Activated CD4-positive, alpha-beta T cell treated with anti-CD3 and anti-CD28 coated beads, Interleukin-2, amount 50 U/mL, for 4 hours (primary cell): ENCODE measurements around the gene MLLT1.
"Not testable (repeated sequence)": the region's sequence is repeated elsewhere in the genome, so short reads cannot be mapped to it uniquely, and the experiment has no call there.

Experiments used
- DNase-seq, 2 experiments: peaks; one replicate each; pipeline ENCODE4 v3.0.0-alpha.2; 2020

Gene MLLT1, protein sequence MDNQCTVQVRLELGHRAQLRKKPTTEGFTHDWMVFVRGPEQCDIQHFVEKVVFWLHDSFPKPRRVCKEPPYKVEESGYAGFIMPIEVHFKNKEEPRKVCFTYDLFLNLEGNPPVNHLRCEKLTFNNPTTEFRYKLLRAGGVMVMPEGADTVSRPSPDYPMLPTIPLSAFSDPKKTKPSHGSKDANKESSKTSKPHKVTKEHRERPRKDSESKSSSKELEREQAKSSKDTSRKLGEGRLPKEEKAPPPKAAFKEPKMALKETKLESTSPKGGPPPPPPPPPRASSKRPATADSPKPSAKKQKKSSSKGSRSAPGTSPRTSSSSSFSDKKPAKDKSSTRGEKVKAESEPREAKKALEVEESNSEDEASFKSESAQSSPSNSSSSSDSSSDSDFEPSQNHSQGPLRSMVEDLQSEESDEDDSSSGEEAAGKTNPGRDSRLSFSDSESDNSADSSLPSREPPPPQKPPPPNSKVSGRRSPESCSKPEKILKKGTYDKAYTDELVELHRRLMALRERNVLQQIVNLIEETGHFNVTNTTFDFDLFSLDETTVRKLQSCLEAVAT

DNA sequence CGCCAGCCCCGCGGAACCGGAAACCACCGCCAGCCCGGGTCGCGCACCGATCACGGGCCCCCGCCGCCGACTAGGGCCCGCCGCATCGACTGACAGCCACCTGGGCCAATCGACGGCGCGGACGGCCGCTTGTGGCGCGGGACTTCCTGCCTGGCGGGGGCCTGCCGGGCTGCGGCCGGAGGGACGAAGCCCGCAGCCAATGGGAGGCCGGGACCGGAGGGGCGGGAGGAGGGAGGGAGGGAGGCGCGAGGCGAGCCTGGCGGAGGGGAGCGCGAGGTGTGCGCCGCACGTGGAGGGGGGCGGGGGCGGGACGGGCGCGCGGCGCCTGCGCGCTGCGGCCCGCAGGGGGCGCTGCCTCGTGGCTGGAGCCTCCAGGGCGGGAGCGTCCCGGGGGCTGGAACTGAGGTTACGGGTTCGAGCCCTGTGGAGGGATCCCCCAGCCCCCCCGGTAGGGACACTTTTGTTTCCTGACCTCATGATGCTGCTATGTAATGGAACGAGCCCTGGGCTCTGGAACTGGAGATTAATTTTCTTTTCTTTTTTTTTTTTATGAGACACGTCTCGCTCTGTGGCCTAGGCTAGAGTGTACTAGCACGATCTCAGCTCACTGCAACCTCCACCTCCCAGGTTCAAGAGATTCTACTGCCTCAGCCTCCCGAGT is at the start of gene MLLT1:
Gene MLLT1 (minus strand): TSS at position 45 of the 661 bp plus-strand sequence. CDS start 191 bp downstream, outside the sequence.
- peak; percentile 94 for DNase-seq

DNA sequence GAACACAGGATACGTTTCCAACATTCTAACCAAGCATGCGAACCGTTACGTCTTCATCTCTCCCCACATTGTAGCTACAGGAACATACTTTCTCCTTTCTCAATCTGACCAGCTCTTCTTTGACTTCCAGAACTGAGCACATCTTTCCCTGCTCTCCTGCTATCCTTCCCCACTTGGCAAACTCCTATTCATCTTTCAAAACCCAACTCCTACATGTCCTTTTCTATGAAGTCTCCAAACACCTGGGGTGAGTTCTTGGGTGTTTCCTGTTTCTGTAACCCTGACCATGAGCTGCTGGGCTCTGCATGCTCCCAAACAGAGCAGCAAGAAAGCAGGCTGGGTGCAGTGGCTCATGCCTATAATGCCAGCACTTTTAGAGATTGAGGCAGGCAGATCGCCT is 47.0 kb upstream of the MLLT1 start:
- no peak for DNase-seq

GRCh38 chr19:6325614-6326013 is 45.8 kb upstream of the MLLT1 start:
- DNase-seq = no peak

- no peak for DNase-seq
Measured at GRCh38 chr19:6324757-6325156, 45.0 kb upstream of the MLLT1 start.

GRCh38 chr19:6322284-6322683 is 42.5 kb upstream of the MLLT1 start:
- DNase-seq = no peak

DNA sequence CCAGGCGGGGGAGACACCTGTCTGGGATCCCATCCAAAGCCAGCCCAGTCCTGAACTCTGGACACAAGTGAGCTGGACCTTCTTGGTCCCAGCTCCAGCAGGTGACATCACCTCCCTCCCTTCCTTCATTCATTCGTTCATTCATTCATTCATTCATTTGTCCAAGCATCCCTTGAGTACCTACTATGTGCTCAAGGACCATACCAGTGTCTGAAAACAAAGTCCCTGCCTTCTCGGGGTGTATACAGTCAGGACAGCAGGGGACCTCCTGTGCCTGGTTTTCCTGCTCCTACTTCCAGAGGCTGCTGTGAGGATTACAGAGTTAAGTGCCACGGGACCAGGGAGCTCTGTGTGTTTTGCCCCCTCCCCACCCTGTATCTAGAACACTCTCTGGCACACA is 39.6 kb upstream of the MLLT1 start:
- DNase-seq = no peak

DNA sequence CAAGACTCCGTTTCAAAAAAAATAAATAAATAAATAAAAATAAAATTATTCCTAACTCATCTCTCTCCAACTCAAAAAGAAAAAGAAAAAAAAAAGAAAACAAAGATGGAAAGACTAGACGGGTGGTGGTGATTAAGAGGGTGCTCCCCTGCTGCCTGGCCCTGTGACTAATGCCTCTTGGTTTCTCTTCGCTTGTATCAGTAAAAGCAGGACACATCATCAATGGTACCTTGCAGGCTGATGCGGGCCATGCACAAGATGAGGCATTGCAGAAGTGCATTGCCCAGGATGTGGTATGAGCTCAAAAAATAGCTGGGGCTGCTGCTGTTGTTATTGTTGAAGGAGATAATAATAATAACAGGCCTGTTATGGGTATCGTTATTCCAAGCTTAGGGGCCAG is 39.0 kb upstream of the MLLT1 start:
- no peak for DNase-seq

GRCh38 chr19:6315646-6316045 is 35.9 kb upstream of the MLLT1 start:
- not testable (repeated sequence) for DNase-seq

- DNase-seq = no peak
Measured at GRCh38 chr19:6313398-6313969, 33.7 kb upstream of the MLLT1 start.

- no peak for DNase-seq
Measured at GRCh38 chr19:6312018-6312417, 32.2 kb upstream of the MLLT1 start.

- no peak for DNase-seq
Measured at GRCh38 chr19:6298413-6298812, 18.6 kb upstream of the MLLT1 start.

GRCh38 chr19:6297202-6297601 is 17.4 kb upstream of the MLLT1 start:
- no peak for DNase-seq

DNA sequence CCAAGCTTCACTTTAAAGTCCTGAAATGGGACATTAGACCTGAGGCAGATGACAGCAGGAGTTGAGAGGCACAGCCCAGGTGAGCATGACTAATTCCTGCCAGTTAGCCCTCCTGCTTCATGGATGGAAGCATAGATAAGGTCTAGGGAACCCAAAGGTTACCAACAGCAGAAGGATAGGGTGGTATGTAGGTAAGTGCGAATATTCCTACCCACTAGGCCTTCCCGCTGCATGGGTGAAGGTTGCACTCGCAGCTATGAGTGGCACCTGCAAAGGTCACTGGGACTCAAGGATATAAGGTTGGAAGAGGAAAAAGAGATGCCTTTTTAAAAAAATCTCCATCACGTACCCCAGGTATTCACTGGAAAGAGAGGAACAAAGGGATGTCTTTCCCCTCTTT is 12.2 kb upstream of the MLLT1 start:
- no peak for DNase-seq

DNA sequence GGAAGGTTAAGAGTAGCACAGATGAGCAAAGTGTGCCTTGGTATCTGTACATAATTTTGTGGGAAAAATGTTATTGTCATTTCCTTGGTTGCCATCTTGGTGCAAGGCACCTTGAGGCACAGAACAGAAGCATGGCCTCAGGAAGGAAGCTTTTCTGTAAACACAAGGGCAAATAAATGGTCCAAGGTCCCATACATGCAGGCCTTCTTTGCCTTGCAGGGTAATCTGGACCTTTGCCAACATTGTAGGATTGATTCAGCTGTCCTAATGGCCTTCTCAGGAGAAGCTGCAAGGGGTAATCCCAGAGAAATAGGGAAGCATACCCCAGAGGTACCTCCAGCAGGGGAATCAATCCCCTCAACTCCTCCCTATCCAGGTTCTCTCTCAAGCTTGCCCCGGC is 9.0 kb upstream of the MLLT1 start:
- DNase-seq = no peak

GRCh38 chr19:6287269-6287885 is 7.6 kb upstream of the MLLT1 start:
- no peak for DNase-seq

GRCh38 chr19:6286676-6287075 is 6.9 kb upstream of the MLLT1 start:
- DNase-seq = no peak

DNA sequence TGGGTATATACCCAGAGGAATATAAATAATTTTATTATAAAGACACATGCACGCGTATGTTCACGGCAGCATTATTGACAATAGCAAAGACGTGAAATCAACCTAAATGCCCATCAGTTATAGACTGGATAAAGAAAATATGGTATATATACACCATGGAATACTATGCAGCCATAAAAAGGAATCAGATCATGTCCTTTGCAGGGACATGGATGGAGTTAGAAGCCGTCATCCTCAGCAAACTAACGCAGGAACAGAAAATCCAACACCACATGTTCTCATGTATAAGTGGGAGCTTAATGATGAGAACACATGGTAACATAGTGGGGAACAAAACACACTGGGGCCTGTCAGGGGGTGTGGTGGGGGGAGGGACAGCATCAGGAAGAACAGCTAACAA is 2.6 kb upstream of the MLLT1 start:
- DNase-seq = not testable (repeated sequence)

- DNase-seq = no peak
Measured at GRCh38 chr19:6279620-6279930, 200 bp downstream of the MLLT1 start.

DNA sequence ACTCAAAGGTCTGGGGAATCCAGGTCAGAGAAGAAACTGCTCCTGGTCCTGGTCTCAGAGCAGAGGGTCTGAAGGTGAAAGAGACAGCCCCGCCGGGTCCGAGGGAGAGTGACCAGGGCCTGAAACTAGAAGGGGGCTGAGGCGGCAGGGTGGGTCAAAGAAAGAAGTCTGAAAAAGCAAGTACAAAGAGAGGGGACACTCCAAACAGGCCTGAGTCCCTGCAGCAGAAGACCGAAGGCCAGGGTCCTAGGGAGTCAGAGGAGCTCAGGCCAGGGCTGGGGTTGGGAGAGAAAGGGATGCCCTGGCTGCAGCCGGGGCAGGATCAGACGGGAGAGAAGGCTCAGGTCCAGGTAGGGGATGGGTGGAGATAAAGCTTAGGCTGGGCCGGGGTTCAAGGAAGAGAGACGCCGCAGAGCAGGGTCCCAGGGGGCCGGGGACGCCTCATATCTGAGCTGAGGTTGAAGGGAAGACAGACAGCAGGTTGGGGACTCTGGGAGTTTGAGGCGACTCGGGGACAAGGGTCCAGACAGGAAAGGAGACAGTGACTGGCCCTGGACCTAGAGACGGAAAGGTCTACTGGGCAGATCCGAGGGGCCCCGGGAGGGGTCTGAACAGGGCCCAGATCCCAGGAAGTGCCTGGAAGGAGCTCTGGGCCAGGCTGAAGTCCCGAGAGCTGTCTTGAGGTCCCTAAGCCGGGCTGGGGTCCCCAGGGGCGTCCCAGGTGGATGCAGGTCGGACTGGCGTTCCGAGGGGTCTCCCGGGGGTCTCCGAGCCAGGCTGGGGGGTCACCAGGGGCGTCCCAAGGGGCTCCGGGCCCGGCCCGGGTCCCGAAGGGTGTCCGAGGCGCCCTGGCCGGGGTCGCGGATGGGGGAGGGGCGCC is 795 bp downstream of the MLLT1 start:
- no peak for DNase-seq

GRCh38 chr19:6278051-6278450 is 1.7 kb downstream of the MLLT1 start:
- DNase-seq = no peak

- DNase-seq = no peak
Measured at GRCh38 chr19:6276447-6276846, 3.3 kb downstream of the MLLT1 start.

DNA sequence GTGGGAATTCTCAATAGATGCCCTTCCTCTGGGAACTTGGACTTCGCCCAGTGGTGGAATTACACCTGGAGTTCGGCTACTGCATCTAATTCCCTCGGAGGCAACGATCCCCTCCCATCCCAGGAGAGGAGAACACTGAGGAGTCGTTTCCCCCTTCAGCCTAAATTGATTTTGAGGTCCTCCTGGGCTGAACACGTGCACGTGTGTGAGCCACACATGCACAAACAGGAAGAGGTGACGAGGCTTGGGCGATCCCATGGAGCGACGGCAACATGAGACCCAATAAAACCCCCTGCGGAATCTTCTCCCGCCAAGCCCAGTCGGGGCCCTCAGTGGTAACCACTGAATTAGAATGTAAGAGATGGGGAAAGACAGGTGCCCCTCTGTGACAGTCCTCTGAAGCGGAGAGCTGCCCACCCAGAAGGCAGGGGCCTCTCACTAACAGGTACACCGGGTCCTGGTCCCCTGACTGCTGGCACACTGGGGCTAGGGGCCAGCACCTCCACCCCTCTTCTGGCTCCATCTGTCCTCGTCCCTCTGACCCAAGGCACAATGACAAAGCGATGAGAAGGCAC is 4.5 kb downstream of the MLLT1 start:
- DNase-seq = no peak
